GM23338 (cell line): ENCODE measurements around the gene DERA. TPM values are rescaled to one million over a fixed set of nuclear protein-coding genes. Genes with fewer than 3 reads are reported as not detected.

Source experiments
- ATAC-seq: fragments of 200-7000 bp; cut with Tn5 transposase; 3 replicates; pipeline ENCODE4 v1.9.1; 2020
- DNase-seq: peaks from one replicate; pipeline ENCODE4 v3.0.0-alpha.2; 2015; ENCODE audit warnings: low spot score
- H2AFZ ChIP-seq: fragments of 200-600 bp; sonication (generic); 2 replicates; pipeline ENCODE4 v1.8.0; 2016; ENCODE audit warnings: antibody characterized with exemption, mild to moderate bottlenecking, moderate library complexity
- H3F3A ChIP-seq: fragments of 200-600 bp; sonication (generic); replicated peaks from 2 replicates; pipeline ENCODE4 v1.8.0; 2017; ENCODE audit warnings: antibody characterized with exemption, mixed run types, low read depth
- H3K27ac ChIP-seq: fragments of 200-600 bp; sonication (generic); 2 replicates; pipeline ENCODE4 v1.6.1; 2016; ENCODE audit warnings: low read depth
- H3K27me3 ChIP-seq: fragments of 200-600 bp; sonication (generic); 2 replicates; pipeline ENCODE4 v1.8.0; 2016; ENCODE audit warnings: mild to moderate bottlenecking, mixed run types, moderate library complexity; ENCODE audit not compliant: insufficient read depth
- H3K36me3 ChIP-seq: fragments of 200-600 bp; sonication (generic); 2 replicates; pipeline ENCODE4 v1.8.0; 2016; ENCODE audit warnings: mild to moderate bottlenecking; ENCODE audit not compliant: insufficient read depth
- H3K4me1 ChIP-seq: fragments of 200-600 bp; sonication (generic); 2 replicates; pipeline ENCODE4 v1.8.0; 2016; ENCODE audit warnings: mild to moderate bottlenecking, moderate library complexity; ENCODE audit not compliant: insufficient read depth
- H3K4me2 ChIP-seq: fragments of 200-600 bp; sonication (generic); 2 replicates; pipeline ENCODE4 v1.7.1; 2017; ENCODE audit warnings: mixed run types
- H3K4me3 ChIP-seq: fragments of 200-600 bp; sonication (generic); 2 replicates; pipeline ENCODE4 v1.6.1; 2016; ENCODE audit warnings: mixed run types
- H3K79me2 ChIP-seq: fragments of 200-600 bp; sonication (generic); replicated peaks from 2 replicates; pipeline ENCODE4 v1.8.0; 2017; ENCODE audit warnings: mild to moderate bottlenecking; ENCODE audit not compliant: insufficient read depth
- H3K9me2 ChIP-seq: fragments of 200-600 bp; sonication (generic); 2 replicates; pipeline ENCODE4 v1.8.0; 2017; ENCODE audit not compliant: insufficient read depth
- H4K20me1 ChIP-seq: fragments of 200-600 bp; sonication (generic); replicated peaks from 2 replicates; pipeline ENCODE4 v1.8.0; 2017; ENCODE audit warnings: mild to moderate bottlenecking; ENCODE audit not compliant: insufficient read depth
- H3K27ac Mint-ChIP-seq: 2 replicates; pipeline ENCODE4 v1.8.0; 2020; ENCODE audit warnings: inconsistent platforms, mild to moderate bottlenecking, moderate library complexity, mixed read lengths
- H3K27me3 Mint-ChIP-seq: 3 replicates; pipeline ENCODE4 v1.8.0; 2022; ENCODE audit warnings: low read depth, mild to moderate bottlenecking, moderate library complexity, mixed read lengths, inconsistent platforms; ENCODE audit not compliant: insufficient read depth, poor library complexity
- H3K36me3 Mint-ChIP-seq: 3 replicates; pipeline ENCODE4 v1.8.0; 2021; ENCODE audit warnings: low read depth, mild to moderate bottlenecking, inconsistent platforms, moderate library complexity, mixed read lengths
- H3K4me1 Mint-ChIP-seq: 3 replicates; pipeline ENCODE4 v1.8.0; 2020; ENCODE audit warnings: mild to moderate bottlenecking, inconsistent platforms, mixed read lengths
- H3K4me3 Mint-ChIP-seq: 3 replicates; pipeline ENCODE4 v1.8.0; 2021; ENCODE audit warnings: moderate library complexity, mild to moderate bottlenecking, inconsistent platforms, mixed read lengths
- H3K9me3 Mint-ChIP-seq: 3 replicates; pipeline ENCODE4 v1.8.0; 2020; ENCODE audit warnings: moderate library complexity, mild to moderate bottlenecking, inconsistent platforms, mixed read lengths
- CREB1 ChIP-seq: fragments of 250-450 bp; sonication (Bioruptor Pico); IDR thresholded peaks from 2 replicates; pipeline ENCODE4 v1.5.0; 2020; ENCODE audit warnings: low read depth, mild to moderate bottlenecking, moderate library complexity
- REST ChIP-seq: IDR thresholded peaks from one replicate; pipeline ENCODE4 v1.6.1; 2018; ENCODE audit warnings: antibody characterized with exemption; ENCODE audit not compliant: unreplicated experiment
- STAT1 ChIP-seq: IDR thresholded peaks from one replicate; pipeline ENCODE4 v1.6.1; 2016; ENCODE audit warnings: antibody characterized with exemption; ENCODE audit not compliant: unreplicated experiment
- ZNF462 ChIP-seq: fragments of 250-450 bp; sonication (Bioruptor Pico); IDR thresholded peaks from 2 replicates; pipeline ENCODE4 v1.5.0; 2020; ENCODE audit warnings: mild to moderate bottlenecking, moderate library complexity
- polyA plus RNA-seq: library from polyadenylated mRNA; unstranded; fragments of >200 nt; fragmentation: Nextera tagmentation; extraction: Ambion mirVana; gene quantifications from 2 replicates; pipeline ENCODE4 v1.2.1, GENCODE V29; 2016
- total RNA-seq: library from RNA; depleted of rRNA; stranded (reverse); fragments of >200 nt; shearing (Covaris generic); gene quantifications from 2 replicates; pipeline ENCODE4 v1.2.3, GENCODE V29; 2014
- TF ChIP-seq, protein P1 (sequence below), 2 experiments: fragments of 200-600 bp in 1 of 2; sonication (generic) in 1 of 2; conservative IDR thresholded peaks; 2 replicates each; pipeline versions ENCODE4 v1.5.1 to v1.6.1; 2016 to 2017; ENCODE audit warnings: antibody characterized with exemption in 2 of 2, low read depth in 2 of 2, mild to moderate bottlenecking in 2 of 2, moderate library complexity in 1 of 2

The DERA gene
- total and polyA plus RNA-seq, 2 experiments from 2014 or later, result 20.4 to 27.3 TPM

DNA sequence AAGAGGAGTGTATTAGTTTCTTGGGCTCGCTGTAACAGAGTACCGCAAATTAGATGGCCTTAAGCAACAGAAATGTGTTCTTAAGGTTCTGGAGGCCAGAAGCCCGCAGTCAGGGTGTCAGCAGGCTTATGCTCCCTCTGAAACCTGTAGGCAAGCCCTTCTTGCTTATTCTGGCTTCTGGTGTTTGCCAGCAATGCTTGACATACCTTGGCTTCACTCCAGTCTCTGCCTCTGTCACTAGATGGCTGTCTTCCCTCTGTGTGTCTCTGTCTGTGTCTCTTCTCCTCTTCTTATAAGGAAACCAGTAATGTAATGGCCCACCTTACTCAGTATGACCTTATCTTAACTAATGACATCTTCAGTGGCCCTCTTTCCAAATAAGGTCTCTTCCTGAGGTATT lies 85.1 kb downstream of the DERA start:
- Histone ChIP-seq H3K27me3 (no peaks in the 10 kb centered on the region), H3F3A (no peaks in the 10 kb centered on the region), H3K9me2 (no peaks in the 10 kb centered on the region), H4K20me1 (no peaks in the 10 kb centered on the region), H3K4me1 (no peaks in the 10 kb centered on the region; the same call in 1 of the 2 replicates), H3K4me2 (no peak overlapping the region), H2AFZ (no peak overlapping the region), H3K79me2 (no peaks in the 10 kb centered on the region), H3K4me3 (no peak overlapping the region), H3K27ac (no peak overlapping the region), H3K36me3 (no peaks in the 10 kb centered on the region)
- TF ChIP-seq, protein P1, sequence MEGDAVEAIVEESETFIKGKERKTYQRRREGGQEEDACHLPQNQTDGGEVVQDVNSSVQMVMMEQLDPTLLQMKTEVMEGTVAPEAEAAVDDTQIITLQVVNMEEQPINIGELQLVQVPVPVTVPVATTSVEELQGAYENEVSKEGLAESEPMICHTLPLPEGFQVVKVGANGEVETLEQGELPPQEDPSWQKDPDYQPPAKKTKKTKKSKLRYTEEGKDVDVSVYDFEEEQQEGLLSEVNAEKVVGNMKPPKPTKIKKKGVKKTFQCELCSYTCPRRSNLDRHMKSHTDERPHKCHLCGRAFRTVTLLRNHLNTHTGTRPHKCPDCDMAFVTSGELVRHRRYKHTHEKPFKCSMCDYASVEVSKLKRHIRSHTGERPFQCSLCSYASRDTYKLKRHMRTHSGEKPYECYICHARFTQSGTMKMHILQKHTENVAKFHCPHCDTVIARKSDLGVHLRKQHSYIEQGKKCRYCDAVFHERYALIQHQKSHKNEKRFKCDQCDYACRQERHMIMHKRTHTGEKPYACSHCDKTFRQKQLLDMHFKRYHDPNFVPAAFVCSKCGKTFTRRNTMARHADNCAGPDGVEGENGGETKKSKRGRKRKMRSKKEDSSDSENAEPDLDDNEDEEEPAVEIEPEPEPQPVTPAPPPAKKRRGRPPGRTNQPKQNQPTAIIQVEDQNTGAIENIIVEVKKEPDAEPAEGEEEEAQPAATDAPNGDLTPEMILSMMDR (conservative IDR thresholded peaks at IDR 0.05; ENCODE audit: low read depth in 2 of 2), result peak; percentile 18 to 68; a peak in 2 of 4 replicates
- no peak for TF ChIP-seq STAT1
- TF ChIP-seq ZNF462 (CRISPR knock-in tag), result no peak
- no peak for TF ChIP-seq CREB1 (CRISPR knock-in tag)
- no peak for TF ChIP-seq REST
- Mint-ChIP-seq H3K4me1 (peaks cover 6% of the 10 kb centered on the region), H3K27me3 (no peaks in the 10 kb centered on the region), H3K36me3 (no peaks in the 10 kb centered on the region), H3K4me3 (no peak overlapping the region), H3K9me3 (no peaks in the 10 kb centered on the region), H3K27ac (no peak overlapping the region)
- ATAC-seq (peak; percentile 86), DNase-seq (peak; percentile 50)
